LoVo (cell line): ENCODE results near the gene GORASP1.

ENCODE experiments used
- DNase-seq: peaks from one replicate; pipeline ENCODE4 v3.0.0-alpha.2; 2016; ENCODE audit warnings: low spot score

The GORASP1 gene

DNA sequence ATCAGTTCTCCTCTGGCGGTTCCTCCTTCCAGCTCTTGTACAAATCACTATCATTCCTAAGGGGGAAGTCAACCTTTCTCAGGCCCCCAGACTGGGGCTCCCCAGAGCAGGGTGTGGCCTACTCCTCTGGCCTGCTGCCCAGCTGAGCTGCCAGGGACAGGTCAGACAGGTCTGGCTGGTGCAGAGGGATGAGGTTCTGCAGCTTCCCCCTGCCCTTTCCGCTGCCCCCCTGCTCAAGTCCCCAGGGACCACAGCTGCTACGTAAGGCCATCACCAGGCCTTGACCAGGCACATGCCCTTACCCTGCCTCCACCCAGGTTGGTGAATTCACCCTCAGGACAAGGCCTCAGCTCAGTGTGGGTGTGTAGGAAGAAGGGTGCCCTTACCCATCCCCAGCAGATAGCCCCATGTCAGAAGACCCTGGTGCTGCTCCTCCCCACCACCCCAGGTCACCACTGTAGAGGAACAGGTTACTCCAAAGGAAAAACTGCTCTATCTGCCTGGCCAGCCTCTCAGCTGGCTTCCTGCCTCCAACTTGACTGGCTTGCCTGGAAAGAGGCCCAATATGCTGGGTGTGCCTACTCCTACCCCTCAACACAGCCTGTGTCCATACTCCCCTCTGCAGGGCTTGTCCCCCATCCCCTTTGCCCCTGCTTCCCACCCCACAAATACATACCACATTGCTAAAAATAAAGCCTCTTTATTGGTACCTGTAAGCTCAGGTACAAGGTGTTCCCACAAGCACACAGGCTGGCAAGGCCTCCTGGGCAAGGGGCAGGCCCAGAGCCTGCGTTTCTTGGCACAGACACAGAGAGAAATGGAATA, 34.0 kb upstream of the GORASP1 start:
- DNase-seq = peak; percentile 62

DNA sequence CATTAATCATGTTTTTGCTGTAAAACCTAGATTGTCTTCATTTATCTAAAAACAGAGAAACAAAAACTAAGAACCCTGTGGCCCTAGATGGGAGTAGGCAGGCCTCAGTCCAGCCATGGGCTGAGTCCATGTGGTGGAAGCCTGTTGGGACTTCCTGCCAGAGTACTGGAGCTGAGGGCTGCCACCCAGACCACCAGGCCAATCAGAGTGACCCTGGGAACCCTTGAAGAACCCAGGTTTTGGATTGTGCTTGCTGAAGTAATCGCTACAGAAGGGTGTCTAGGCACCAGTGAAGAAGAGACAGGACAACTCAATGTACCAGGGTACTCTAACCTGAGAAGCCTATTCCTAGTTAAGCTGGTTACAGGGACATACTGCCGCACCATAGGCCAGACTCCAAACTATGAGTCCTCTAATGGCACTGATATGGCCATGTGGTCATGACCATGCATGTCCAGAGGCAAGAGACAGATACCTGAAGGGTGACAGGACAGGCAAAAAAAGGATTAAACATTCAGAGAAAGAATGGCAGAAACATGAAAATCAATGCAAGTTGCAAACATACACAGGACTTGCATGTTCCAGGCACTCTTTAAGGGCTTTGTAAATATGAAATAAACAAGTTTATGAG, 33.0 kb upstream of the GORASP1 start:
- DNase-seq = no peak

DNA sequence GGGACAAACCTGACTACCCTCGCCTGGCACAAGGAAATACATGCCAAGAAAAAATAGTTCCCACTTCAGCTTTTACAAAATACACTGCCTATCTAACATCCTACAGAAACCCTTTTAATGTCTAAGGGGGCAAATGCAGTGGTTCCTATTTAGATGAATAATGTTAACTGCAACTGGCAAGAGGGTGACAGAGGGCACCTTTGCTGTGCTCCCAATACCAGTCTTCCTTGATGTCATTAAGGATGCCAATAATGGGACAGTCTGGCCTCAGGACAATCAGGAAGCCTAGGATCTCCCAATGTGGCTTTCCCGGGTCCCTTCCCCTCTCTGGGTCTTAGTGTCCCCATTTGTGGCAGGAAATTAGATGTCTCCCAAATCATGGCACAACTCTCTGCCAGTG, 32.0 kb upstream of the GORASP1 start:
- DNase-seq = no peak

DNA sequence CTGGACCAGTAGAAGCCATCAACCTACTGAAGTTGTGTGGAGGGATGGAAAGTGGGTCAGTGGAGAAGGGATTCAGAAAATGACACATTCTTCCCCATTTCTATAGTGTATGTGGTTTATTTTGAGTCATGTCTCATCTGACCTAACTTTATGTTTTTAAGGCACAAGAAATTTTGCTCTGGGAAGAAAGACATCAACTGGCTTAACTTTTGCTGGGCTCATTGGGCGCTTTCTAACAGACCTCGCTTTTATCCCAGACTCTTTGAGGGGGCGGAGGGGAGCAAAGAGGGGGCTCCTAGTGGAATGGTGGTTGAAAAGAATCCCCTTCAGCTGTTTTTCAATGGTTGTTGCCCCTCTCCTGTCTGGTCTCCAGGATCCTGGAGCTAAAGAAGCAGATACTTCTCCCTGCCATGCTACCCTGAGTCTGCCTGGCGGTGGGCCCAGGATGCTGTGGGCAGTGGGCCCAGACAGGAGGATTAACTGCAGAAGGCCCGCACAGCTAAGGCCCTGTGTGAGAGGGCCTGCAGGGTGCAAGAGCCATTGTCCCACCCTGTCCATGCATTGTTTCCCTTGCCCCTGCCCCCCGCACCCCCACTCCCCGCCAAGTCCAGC, 31.5 kb upstream of the GORASP1 start:
- no peak for DNase-seq

DNA sequence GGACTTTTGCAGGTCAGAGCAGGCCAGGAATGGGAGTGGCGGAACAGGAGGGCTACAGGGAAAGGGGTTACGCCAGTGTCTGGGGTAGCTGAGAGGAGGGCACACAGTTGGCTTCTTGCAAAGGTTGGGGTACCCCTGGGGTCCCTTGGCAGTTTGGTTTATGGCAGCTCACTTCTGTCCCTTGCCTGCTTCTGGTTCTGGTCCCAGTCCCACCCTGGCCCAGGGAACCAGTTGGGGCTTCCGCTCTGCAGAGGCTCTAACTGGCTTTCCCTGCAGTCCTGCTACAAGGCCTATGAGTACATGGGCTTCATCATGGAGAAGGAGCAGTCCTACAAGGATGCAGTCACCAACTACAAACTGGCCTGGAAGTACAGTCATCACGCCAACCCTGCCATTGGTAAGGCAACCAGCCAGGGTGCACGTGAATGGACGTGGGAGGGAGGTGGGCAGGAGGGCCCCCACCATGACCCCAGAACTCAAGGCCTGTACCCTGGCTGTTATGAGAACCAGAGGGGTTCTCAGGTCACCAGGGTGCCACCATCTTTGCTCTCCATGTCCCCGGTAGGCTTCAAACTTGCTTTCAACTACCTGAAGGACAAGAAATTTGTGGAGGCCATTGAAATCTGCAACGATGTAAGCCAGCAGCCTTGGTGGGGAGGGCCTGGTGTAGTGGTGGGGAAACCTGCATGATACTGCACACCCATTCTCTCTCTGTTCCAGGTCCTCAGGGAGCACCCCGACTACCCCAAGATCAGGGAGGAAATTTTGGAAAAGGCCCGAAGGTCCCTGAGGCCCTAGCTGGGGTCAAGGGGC, 30.8 kb upstream of the GORASP1 start:
- DNase-seq = no peak

DNA sequence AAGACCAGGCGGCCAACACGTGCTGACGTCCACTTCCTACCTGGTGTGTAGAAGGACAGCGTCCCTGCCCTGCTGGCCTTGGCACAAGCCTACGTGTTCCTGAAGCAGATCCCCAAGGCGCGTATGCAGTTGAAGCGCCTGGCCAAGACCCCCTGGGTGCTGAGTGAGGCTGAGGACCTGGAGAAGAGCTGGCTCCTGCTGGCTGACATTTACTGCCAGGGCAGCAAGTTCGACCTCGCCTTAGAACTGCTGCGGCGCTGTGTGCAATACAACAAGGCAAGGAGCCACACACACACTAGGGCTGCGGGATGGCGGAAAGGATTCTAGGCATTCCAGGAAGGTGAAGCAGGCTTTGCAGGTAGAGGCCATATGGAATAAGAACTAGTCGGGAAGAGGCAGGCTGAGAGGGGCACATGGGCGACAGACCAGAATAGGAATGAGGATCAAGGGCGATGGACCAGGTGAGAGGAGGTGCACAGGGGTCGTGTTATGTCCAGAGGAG, 30.1 kb upstream of the GORASP1 start:
- DNase-seq = no peak

DNA sequence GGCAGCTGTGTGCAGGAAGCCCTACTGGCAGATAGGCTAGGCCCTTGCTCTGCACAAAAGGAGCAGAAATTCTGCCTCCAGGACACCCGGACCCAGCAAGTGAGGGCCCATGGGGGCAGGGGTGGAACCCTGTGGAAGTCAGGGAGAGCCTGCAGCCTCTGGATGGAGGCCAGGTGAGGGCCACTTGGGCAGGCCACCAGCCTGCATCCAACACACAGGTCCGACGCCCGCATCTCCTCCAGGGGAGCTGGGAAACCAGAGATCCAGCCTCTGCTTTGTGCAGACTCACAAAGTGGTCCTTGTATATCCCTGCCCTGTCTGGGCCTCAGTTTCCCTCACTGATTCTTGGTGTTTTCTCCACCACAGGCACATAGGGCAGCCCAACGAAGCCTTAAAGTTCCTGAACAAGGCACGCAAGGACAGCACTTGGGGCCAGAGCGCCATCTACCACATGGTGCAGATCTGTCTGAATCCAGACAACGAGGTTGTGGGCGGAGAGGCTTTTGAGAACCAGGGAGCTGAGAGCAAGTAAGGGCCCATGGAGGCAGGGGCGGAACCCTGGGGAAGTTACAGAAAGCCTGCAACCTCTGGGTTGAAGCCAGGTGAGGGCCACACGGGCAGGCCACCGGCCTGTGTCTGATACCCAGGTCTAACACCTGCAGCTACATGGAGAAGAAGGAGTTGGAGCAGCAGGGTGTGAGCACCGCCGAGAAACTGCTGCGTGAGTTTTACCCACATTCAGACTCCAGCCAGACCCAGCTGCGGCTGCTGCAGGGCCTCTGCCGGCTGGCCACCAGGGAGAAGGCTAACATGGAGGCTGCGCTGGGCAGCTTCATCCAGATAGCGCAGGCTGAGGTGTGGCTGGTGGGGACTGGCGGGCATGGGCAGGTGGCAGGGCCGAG, 29.4 kb upstream of the GORASP1 start:
- no peak for DNase-seq

DNA sequence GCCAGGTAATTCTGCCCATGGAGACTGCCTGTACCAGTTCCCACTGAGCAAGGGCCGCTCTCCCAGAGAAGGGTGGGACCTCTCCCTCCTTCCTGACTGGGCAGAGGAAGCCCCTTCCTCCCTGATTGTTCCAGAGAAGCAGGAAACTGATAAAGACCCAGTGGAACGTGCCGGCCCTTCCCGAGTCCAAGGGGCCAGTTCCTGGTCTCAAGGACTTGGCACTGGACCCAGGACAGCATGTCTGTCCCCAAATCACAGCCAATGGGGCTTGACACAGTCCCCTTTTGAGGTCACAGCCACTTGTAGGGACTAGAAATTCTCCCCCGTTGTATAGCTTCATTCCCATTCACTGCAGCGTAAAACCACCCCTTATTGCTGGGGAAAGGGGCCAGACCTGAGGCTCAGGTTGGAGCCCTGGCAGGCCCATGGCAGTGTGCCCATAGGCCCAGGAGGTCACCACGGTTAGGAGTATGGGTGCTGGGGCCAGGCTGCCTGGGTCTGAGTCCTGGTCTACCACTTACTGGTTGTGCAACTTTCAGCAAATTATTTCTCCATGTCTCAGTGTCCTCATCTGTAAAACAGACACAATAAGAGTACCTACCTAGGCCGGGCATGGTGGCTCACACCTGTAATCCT, 27.9 kb upstream of the GORASP1 start:
- DNase-seq = no peak

DNA sequence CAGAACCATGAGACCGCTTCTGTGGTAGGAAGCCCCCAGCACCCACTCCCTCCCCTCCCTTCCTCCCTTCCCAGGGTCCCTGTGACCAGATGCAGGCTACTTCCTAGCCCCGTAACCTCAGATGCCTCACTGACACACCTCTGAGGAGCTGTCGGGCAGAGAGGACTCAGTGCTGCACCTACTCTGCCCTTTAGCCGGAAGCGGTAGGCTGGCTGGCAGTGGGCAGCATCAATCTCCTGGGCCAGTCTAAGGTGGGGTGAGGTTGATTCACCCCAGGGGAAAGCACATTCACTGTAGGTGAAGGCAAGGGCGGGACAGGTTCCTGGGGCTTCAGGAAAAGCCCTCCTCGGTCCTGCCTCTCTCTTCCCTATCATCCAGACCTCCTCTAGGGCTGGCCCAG, 26.9 kb upstream of the GORASP1 start:
- no peak for DNase-seq

DNA sequence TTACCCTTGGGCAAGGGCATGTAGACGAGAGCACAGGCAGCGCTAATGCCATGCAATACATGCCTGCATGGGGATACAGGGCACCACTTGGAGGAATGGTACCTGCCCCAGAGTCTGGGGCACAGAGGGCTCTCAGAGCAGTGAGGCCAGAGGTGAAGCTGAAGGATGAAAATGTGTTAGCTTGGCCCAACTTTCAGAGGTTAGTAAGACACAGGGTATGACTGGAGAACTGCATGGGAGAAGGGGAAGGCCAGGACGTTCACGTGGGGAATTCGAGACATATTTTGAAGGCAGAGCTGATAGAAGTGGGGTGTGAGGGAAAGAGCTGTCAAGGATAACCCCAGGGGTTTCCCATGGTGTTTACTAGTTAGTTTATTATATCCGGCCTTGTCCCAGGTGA, 26.4 kb upstream of the GORASP1 start:
- no peak for DNase-seq

DNA sequence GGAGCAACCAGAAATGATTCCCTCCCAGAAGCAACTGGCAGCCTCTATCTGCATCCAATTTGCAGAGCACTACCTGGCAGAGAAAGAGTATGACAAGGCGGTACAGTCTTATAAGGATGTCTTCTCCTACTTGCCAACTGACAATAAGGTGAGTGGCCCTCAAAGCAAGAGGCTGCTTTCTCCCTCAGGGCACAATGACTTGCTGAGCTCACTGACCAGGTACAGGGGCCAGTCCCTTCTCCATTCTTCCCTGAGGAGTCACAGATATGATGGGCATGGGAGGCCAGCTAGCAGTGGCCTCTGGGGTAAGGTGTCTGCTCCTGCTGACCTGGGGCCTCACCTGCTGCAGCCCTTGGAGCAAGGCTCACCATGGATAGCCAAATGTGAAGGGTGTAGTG, 25.7 kb upstream of the GORASP1 start:
- no peak for DNase-seq

DNA sequence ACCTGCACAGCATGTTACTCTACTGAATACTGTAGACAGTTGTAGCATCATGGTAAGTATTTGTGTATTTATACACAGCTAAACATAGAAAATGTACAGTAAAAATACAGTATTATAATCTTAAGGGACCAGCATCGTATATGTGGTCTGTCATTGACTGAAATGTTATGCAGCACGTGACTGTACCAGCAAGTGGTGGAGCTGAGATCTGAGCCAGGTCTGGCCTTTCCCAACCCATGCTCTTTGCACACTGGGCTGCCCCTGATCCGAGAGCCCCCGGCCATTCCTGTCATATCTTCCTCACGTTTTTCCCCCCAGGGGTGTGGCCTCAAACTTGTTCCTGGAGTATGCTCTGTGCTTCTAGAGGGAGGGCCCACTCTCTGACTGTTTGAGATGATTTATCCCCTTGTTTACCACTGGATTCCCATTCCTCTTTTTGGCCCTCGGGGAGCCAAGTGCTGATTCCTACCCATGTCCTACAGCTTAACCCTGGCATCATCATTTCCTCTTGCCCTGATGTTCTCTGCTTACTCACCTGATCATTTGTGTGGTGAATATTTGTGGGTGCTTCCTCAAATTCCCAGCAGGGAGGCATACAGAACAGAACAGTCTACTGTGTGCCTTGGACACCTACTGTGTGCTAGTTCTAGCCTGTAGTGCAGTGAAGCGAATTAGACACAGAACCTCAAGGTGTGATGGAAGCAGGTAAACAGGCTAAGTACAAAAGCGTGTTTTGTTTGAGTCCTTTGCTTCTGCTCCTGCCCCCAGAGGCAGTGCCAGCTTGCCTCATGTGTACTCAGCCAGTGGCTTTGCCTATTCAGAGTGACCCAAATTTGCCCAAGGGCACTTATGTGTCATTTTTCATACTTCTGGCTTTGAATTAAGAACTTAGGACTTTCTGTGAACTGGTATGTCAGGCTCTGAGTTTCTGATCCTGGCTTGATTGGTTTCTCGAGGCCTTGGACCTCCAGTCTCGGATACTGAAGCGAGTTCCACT, 25.0 kb upstream of the GORASP1 start:
- no peak for DNase-seq

DNA sequence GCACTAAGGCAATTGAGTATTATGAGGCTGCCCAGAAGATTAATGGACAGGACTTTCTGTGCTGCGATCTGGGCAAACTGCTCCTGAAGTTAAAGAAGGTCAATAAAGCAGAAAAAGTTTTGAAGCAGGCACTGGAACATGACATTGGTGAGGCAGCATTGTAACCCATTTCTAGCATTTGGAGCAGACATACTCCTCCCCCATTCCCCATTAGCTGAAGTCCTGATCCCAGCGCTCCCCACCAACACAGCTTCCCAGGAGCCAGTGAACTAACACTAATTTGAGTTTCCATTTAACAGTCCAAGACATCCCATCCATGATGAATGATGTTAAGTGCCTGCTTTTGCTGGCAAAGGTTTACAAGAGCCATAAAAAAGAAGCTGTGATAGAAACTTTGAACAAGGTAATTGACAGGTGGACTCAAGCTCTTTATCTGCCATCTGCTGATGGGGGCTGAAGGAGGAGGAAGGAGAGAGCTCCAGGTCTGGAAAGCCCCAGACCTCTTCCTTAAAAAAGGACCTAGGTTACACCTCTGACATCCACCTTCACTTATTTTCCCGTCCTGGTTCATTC, 23.4 kb upstream of the GORASP1 start:
- no peak for DNase-seq

DNA sequence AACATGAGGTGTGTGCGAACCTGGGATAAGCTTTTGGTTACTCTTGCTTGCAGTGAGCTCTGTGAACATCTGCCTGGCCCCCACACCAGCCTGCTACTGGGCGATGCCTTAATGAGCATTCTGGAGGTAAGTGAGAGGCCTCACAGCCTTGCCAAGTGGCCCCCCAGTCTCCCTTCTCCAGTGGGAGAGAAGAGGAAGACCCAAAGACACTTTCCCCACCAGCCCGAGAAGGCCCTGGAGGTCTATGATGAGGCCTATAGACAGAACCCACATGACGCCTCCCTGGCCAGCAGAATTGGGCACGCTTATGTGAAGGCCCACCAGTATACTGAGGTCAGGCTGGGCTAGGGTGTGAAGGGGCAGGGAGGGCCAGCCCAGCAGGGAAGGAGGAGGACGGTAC, 22.6 kb upstream of the GORASP1 start:
- no peak for DNase-seq

DNA sequence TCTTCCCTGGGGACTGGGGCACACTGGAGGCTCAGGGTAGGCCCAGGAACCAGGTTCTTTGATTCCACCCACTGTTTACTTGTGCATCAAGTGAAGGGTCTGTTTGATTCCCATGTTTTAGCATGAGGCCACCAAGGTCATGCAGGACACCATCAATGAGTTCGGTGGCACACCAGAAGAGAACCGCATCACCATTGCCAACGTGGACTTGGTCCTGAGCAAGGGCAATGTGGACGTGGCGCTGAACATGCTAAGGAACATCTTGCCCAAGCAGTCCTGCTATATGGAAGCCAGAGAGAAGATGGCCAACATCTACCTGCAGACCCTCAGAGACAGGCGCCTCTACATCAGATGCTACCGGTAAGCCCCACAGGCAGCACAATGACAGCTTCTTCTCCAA, 21.5 kb upstream of the GORASP1 start:
- DNase-seq = no peak

DNA sequence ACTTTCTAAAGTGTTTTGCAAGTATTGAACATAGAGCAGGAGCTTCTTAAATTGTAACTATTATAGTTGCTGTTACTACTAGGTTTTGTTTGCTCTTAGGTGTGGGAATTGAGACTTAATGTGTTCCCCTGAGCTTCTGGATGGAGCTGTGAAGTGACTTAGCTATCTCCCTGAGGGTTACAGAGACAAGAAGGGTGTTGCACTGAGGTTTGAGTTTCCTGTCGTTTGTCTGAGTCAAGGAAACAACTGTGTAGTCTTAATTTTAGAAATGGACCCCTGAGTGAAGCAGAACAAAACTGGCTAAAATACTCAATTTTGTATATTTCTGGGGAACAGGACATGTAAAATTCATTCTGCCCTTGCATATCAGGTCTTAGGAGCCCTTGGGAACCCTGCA, 20.5 kb upstream of the GORASP1 start:
- no peak for DNase-seq

DNA sequence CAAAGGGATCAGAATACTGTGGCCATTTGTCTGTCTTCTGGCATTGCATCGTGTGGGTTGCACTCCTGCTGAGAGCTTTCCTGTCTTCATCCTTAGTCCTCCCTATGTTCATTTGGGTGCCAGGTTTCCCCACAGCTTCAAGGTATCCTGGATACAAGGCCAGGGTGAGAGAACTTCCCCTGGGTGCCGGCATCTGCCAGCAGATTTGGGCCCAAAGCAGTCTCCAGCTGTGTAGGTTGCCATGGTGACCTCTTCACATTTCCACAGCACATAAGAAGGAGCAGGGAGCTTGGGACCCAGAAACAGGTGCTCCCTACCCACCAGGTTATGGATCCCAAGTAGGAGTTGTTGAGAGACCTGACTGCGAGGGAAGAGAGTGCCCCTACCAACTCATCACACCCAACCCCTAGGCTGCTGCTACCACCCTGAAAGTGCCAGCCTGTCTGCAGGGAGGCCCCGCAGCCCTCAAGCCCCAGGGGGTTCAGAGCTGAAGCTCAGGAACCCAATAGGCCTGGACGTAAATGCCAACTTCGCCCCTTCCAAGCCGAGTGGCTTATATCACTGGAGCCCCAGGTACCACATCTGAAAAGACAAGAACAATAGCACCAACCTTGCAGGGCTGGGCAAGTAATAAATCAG, 20.0 kb upstream of the GORASP1 start:
- no peak for DNase-seq

DNA sequence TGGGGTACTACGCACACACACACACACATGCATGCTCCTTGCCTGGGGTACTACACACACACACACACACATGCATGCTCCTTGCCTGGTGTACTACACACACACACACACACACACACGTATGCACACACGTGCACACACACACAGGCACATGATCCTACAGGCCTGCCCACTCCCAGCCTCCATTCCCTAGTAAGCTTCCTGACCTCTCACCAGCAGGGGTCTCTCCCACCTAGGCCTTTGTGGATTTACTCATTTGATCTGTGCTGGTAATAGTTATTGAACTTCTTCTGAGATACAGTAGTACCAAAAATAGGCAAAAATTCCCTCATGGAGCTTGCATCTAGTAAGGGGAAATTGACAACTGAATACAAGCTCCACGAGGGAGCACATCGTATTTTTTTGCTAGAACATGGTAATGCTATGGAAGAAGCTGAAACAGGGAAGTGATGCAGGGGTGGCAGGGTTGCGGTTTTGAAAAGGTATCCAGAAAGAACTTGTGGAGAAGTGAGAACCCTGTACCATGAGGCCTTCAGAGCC, 19.2 kb upstream of the GORASP1 start:
- DNase-seq = no peak
